Activated B cell treated with CpG ODN at 0.5 μM for 24 hours (primary cell): ENCODE measurements around the gene TRIM15. TPM values are rescaled to one million over a fixed set of nuclear protein-coding genes. Genes with fewer than 3 reads are reported as not detected.

Experiments used
- ATAC-seq: fragments of 200-7000 bp; cut with Tn5 transposase; one replicate; pipeline ENCODE4 v1.10.0; 2021; ENCODE audit warnings: low read depth, mild to moderate bottlenecking, moderate library complexity
- CTCF ChIA-PET: fragments of 350-600 bp; sonication (Branson Sonifier 250); formaldehyde crosslinking; loops from one replicate; lab custom pipeline; 2021; ENCODE audit warnings: antibody characterized with exemption; lab: Charles Lee
- POLR2A ChIA-PET: fragments of 350-600 bp; sonication (Branson Sonifier 250); formaldehyde crosslinking; loops from one replicate; lab custom pipeline; 2021; ENCODE audit warnings: antibody characterized with exemption; lab: Charles Lee
- DNase-seq: peaks from one replicate; pipeline ENCODE4 v3.0.0; 2022
- H3K27ac Mint-ChIP-seq: one replicate; pipeline ENCODE4 v1.8.0; 2020; ENCODE audit warnings: mixed read lengths
- H3K27me3 Mint-ChIP-seq: one replicate; pipeline ENCODE4 v1.8.0; 2021; ENCODE audit warnings: mixed read lengths
- H3K36me3 Mint-ChIP-seq: one replicate; pipeline ENCODE4 v1.8.0; 2021; ENCODE audit warnings: low read depth, mixed read lengths
- H3K4me1 Mint-ChIP-seq: one replicate; pipeline ENCODE4 v1.8.0; 2021; ENCODE audit warnings: mixed read lengths
- H3K4me3 Mint-ChIP-seq: one replicate; pipeline ENCODE4 v1.8.0; 2020; ENCODE audit warnings: mild to moderate bottlenecking, mixed read lengths
- H3K9me3 Mint-ChIP-seq: one replicate; pipeline ENCODE4 v1.8.0; 2020; ENCODE audit warnings: mixed read lengths
- CTCF ChIP-seq: fragments of 200-600 bp; IDR thresholded peaks from one replicate; pipeline ENCODE4 v1.8.0; 2022; ENCODE audit warnings: antibody characterized with exemption, mild to moderate bottlenecking
- intact Hi-C: fragments of 100-400 bp; cut with micrococcal nuclease; formaldehyde crosslinking; loops from one replicate; pipeline ENCODE4 v1.15.1; 2024
- total RNA-seq: library from RNA; stranded (reverse); gene quantifications from 2 replicates; pipeline ENCODE4 v1.2.3, GENCODE V29; 2022

TRIM15 gene
- total RNA-seq, 1 donor from 2014 or later, result not detected

DNA sequence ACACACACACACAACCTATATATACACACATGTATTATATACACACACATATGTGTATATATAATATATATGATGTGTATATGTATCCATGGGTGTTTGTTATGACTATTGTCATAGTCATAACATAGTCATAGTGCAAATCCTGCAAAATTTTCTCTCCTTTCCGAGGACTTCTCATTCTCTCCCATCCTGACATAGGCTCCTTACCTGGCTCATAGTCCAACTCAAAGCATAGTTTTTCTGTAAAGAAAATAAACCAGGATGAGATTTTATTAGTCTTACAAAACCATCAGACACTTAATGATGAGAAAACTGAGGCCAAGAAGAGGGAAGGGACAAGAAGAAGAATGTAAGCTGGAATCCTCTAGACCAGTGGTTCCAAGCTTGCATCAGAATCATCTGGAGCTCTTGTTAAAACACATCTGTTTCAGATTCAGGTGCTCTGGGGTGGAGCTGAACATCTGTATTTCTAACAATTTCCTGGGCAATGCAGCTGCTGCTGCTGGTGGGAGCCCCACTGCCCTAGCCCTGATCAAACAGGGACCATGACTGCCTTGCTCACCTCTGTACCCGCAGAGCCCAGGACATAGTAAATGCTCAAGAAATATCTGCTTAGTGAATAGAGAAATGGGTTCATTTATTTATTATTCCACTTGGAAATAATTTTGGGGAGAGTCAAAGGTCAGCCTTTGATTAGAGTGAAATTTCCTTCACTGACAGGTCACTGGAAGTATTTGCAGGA, 7.7 kb upstream of the TRIM15 start:
- ChIA-PET POLR2A (no interaction called here), CTCF (no interaction called here)
- DNase-seq (no peak), ATAC-seq (no peak)
- intact Hi-C loops, result no loop called here
- no peaks in the 10 kb centered on the region for H3K36me3 Mint-ChIP-seq
- H3K27me3 Mint-ChIP-seq, result peaks cover 32% of the 10 kb centered on the region
- H3K9me3 Mint-ChIP-seq, result no peaks in the 10 kb centered on the region
- H3K4me3 Mint-ChIP-seq, result no peak overlapping the region
- no peak overlapping the region for H3K27ac Mint-ChIP-seq
- H3K4me1 Mint-ChIP-seq, result no peaks in the 10 kb centered on the region
- no peak for TF ChIP-seq CTCF

DNA sequence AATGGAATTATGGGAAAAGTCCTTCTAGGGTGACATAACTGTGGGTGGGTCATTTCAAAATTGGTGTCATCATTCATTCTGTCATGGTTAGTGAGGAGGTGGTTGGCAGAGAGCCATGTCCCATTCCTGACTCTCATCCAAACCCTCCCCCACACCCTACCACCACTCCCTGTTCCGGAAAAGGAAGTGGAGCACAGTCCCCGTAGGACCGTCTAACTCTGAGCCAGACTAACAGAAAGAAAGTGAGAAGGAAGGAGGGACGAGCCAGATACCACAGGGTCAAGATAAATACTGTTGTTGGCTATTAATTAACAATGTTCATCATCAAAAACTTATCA, 7.1 kb upstream of the TRIM15 start:
- Mint-ChIP-seq H3K27me3 (peaks cover 32% of the 10 kb centered on the region), H3K27ac (no peak overlapping the region)

GRCh38 chr6:30156774-30157173, 6.6 kb upstream of the TRIM15 start:
- ATAC-seq (no peak), DNase-seq (no peak)
- no peak for TF ChIP-seq CTCF
- no peak overlapping the region for H3K27ac Mint-ChIP-seq
- intact Hi-C loops, result no loop called here
- no peaks in the 10 kb centered on the region for H3K4me1 Mint-ChIP-seq
- CTCF ChIA-PET, result no interaction called here
- POLR2A ChIA-PET, result no interaction called here
- no peak overlapping the region for H3K4me3 Mint-ChIP-seq
- peaks cover 32% of the 10 kb centered on the region for H3K27me3 Mint-ChIP-seq
- H3K36me3 Mint-ChIP-seq, result no peaks in the 10 kb centered on the region
- H3K9me3 Mint-ChIP-seq, result no peaks in the 10 kb centered on the region

More for the DNA sequence above, 7.1 kb upstream of the TRIM15 start:
- no peaks in the 10 kb centered on the region for H3K36me3 Mint-ChIP-seq
- H3K9me3 Mint-ChIP-seq, result no peaks in the 10 kb centered on the region
- intact Hi-C loops, result no loop called here
- ChIA-PET CTCF (no interaction called here), POLR2A (no interaction called here)
- DNase-seq (no peak), ATAC-seq (no peak)
- H3K4me1 Mint-ChIP-seq, result no peaks in the 10 kb centered on the region
- TF ChIP-seq CTCF, result no peak
- H3K4me3 Mint-ChIP-seq, result no peak overlapping the region

GRCh38 chr6:30157581-30157980, 5.8 kb upstream of the TRIM15 start:
- intact Hi-C loops, result no loop called here
- ChIA-PET POLR2A (no interaction called here), CTCF (no interaction called here)
- TF ChIP-seq CTCF, result no peak
- Mint-ChIP-seq H3K4me3 (no peak overlapping the region), H3K9me3 (no peaks in the 10 kb centered on the region), H3K36me3 (no peaks in the 10 kb centered on the region), H3K4me1 (no peaks in the 10 kb centered on the region), H3K27me3 (peaks cover 32% of the 10 kb centered on the region), H3K27ac (no peak overlapping the region)
- DNase-seq (no peak), ATAC-seq (no peak)

- intact Hi-C loops, result no loop called here
- DNase-seq (no peak), ATAC-seq (no peak)
- POLR2A ChIA-PET, result no interaction called here
- Mint-ChIP-seq H3K27ac (no peak overlapping the region), H3K4me3 (no peak overlapping the region), H3K9me3 (no peaks in the 10 kb centered on the region), H3K27me3 (peaks cover 32% of the 10 kb centered on the region), H3K4me1 (no peaks in the 10 kb centered on the region), H3K36me3 (no peaks in the 10 kb centered on the region)
- TF ChIP-seq CTCF, result no peak
- CTCF ChIA-PET, result no interaction called here
Measured at GRCh38 chr6:30157999-30158398, 5.3 kb upstream of the TRIM15 start.
